CD4-positive, CD25-positive, alpha-beta regulatory T cell (primary cell): ENCODE measurements around the gene PRMT3. TPM values are rescaled to one million over a fixed set of nuclear protein-coding genes. Genes with fewer than 3 reads are reported as not detected.

Experiments
- ATAC-seq, 2 donors: fragments of 150-1000 bp; cut with Tn5 transposase; one replicate each; pipeline ENCODE4 v1.10.0; 2021; ENCODE audit warnings: low read depth in 2 of 2, moderate number of reproducible peaks in 2 of 2, moderate library complexity in 1 of 2
- DNase-seq, 3 donors: peaks; one replicate each; pipeline versions ENCODE4 v3.0.0 to v3.0.0-alpha.2; 2012 to 2022; ENCODE audit warnings: mixed read lengths in 1 of 3
- H3K27ac ChIP-seq: one replicate; pipeline ENCODE4 v1.7.0; 2013; ENCODE audit warnings: mild to moderate bottlenecking, low read length; ENCODE audit not compliant: insufficient read depth, poor library complexity, severe bottlenecking
- H3K27me3 ChIP-seq: one replicate; pipeline ENCODE4 v1.7.0; 2013; ENCODE audit warnings: low read length; ENCODE audit not compliant: control insufficient read depth, insufficient read depth
- H3K36me3 ChIP-seq: one replicate; pipeline ENCODE4 v1.7.0; 2013; ENCODE audit warnings: mild to moderate bottlenecking, low read length, moderate library complexity; ENCODE audit not compliant: control insufficient read depth, insufficient read depth
- H3K4me1 ChIP-seq: 2 replicates; pipeline ENCODE4 v1.7.0; 2013; ENCODE audit warnings: mild to moderate bottlenecking, low read length; ENCODE audit not compliant: insufficient read depth, control insufficient read depth, poor library complexity, severe bottlenecking
- H3K4me3 ChIP-seq: one replicate; pipeline ENCODE4 v1.7.0; 2013; ENCODE audit warnings: low read depth, mild to moderate bottlenecking, low read length, moderate library complexity
- H3K9me3 ChIP-seq, 2 experiments: 1 replicate in 1 of 2; 2 replicates in 1 of 2; pipeline ENCODE4 v1.7.0; 2013; ENCODE audit warnings: low read length in 2 of 2, mild to moderate bottlenecking in 1 of 2, moderate library complexity in 1 of 2; ENCODE audit not compliant: control insufficient read depth in 2 of 2
- H3K27ac Mint-ChIP-seq, 3 donors: one replicate each; pipeline ENCODE4 v1.8.0; 2020 to 2022; ENCODE audit warnings: mild to moderate bottlenecking in 3 of 3, mixed read lengths in 3 of 3, moderate library complexity in 2 of 3
- H3K27me3 Mint-ChIP-seq: one replicate; pipeline ENCODE4 v1.8.0; 2022; ENCODE audit warnings: mild to moderate bottlenecking, mixed read lengths
- H3K36me3 Mint-ChIP-seq: one replicate; pipeline ENCODE4 v1.8.0; 2020; ENCODE audit warnings: mixed read lengths
- H3K4me1 Mint-ChIP-seq, 4 donors: one replicate each; pipeline ENCODE4 v1.8.0; 2020 to 2022; ENCODE audit warnings: mixed read lengths in 4 of 4, mild to moderate bottlenecking in 1 of 4
- H3K4me3 Mint-ChIP-seq, 4 donors: one replicate each; pipeline ENCODE4 v1.8.0; 2020 to 2022; ENCODE audit warnings: mild to moderate bottlenecking in 4 of 4, mixed read lengths in 4 of 4, moderate library complexity in 3 of 4
- H3K9me3 Mint-ChIP-seq, 7 donors: one replicate each; pipeline ENCODE4 v1.8.0; 2020 to 2022; ENCODE audit warnings: mixed read lengths in 7 of 7, mild to moderate bottlenecking in 3 of 7, moderate library complexity in 2 of 7
- polyA plus RNA-seq, 4 donors: library from polyadenylated mRNA; unstranded; fragments of 300-500 nt; fragmentation: Illumina TruSeq; gene quantifications; one replicate each; pipeline ENCODE4 v1.2.3, GENCODE V29; 2021
- total RNA-seq: library from RNA; stranded (reverse); gene quantifications from one replicate; pipeline ENCODE4 v1.2.3, GENCODE V29; 2022

PRMT3 gene
- total and polyA plus RNA-seq, 5 donors from 2014 or later, result 5.6 to 13.1 (median 7.3) TPM

DNA sequence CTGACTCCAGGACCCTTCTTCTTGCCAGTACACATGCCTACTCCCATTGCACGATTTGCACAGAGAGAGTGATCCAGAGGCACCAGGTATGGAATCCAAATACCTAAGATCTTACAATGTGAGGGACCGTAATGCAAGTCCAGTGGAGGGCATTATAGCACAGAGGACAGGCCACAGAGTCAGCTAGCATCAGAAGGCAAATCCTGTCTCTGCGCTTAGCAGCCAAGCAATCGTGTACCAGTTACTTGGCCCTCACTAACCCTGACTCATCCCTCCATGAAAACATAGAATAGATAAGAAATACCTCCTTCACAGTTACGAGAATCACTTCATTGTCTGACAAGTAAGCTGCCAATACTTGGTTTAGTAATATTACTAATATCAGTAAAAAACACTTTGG lies 142.2 kb downstream of the PRMT3 start:
- no peak overlapping the region for H3K4me3 Mint-ChIP-seq
- no peaks in the 10 kb centered on the region for H3K9me3 ChIP-seq
- H3K4me3 ChIP-seq, result no peak overlapping the region
- no peak overlapping the region for H3K27ac ChIP-seq
- peaks cover 4% of the 10 kb centered on the region for H3K27me3 Mint-ChIP-seq
- H3K36me3 ChIP-seq, result no peaks in the 10 kb centered on the region
- ATAC-seq (no peak), DNase-seq (no peak)
- peaks cover 0 to 2% (median 0%) of the 10 kb centered on the region in 7 donors for H3K9me3 Mint-ChIP-seq
- no peaks in the 10 kb centered on the region for H3K36me3 Mint-ChIP-seq
- H3K27me3 ChIP-seq, result no peaks in the 10 kb centered on the region
- no peaks in the 10 kb centered on the region for H3K4me1 Mint-ChIP-seq
- H3K27ac Mint-ChIP-seq, result no peak overlapping the region
- no peaks in the 10 kb centered on the region for H3K4me1 ChIP-seq

DNA sequence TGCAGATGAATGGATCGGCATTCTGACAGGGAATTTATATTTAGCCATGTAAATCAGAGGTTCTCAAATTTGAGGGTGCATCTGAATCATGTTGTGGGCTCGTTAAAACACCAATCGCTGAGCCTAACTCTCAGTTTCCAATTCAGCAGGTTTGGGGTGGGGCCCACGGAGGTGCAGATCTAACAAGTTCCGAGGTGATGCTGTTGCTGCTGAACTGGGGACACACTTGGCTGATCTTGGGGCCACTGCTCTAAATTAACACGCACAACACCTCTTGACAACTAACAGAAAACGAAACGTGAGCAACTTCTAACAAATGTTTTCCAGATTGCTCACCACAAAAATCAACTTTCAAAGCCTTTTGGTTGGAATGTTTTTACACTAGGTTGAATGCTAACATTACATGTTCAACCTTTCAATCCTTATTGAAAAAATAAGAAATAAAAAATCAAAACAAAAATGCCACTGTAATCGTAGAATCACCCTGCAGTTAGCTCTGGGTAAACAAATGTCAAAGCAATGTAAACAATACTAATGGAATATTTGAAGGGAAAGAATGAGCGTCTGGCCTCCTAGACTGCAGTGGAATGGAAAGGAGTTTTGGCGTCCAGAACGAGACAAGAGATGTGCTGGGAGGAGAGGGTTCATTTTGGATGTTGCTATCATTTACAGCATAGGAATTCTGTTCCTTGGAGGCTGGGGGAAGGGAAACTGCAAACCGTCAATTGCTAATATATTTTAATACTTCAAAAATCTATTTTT lies 143.6 kb downstream of the PRMT3 start:
- Histone ChIP-seq H3K4me1 (no peaks in the 10 kb centered on the region), H3K4me3 (no peak overlapping the region), H3K27ac (no peak overlapping the region), H3K36me3 (no peaks in the 10 kb centered on the region), H3K27me3 (no peaks in the 10 kb centered on the region), H3K9me3 (no peaks in the 10 kb centered on the region)
- ATAC-seq (no peak), DNase-seq (no peak)
- H3K36me3 Mint-ChIP-seq, result no peaks in the 10 kb centered on the region
- H3K27me3 Mint-ChIP-seq, result peaks cover 7% of the 10 kb centered on the region
- H3K27ac Mint-ChIP-seq, result no peak overlapping the region
- no peaks in the 10 kb centered on the region for H3K4me1 Mint-ChIP-seq
- no peak overlapping the region for H3K4me3 Mint-ChIP-seq
- peaks cover 0 to 2% (median 0%) of the 10 kb centered on the region in 7 donors for H3K9me3 Mint-ChIP-seq

- H3K4me1 ChIP-seq, result no peaks in the 10 kb centered on the region
- no peaks in the 10 kb centered on the region for H3K9me3 ChIP-seq
- no peaks in the 10 kb centered on the region for H3K27me3 ChIP-seq
- no peak overlapping the region for H3K27ac Mint-ChIP-seq
- H3K27ac ChIP-seq, result no peak overlapping the region
- H3K4me3 Mint-ChIP-seq, result no peak overlapping the region
- H3K9me3 Mint-ChIP-seq, result peaks cover 0 to 12% (median 7%) of the 10 kb centered on the region in 7 donors
- ATAC-seq, result no peak
- H3K27me3 Mint-ChIP-seq, result peaks cover 19% of the 10 kb centered on the region
- H3K4me1 Mint-ChIP-seq, result no peaks in the 10 kb centered on the region
- H3K36me3 ChIP-seq, result no peaks in the 10 kb centered on the region
- H3K4me3 ChIP-seq, result no peak overlapping the region
- no peak for DNase-seq
- no peaks in the 10 kb centered on the region for H3K36me3 Mint-ChIP-seq
Measured at GRCh38 chr11:20535271-20535881, 147.9 kb downstream of the PRMT3 start.

GRCh38 chr11:20536365-20536764 lies 148.8 kb downstream of the PRMT3 start:
- no peaks in the 10 kb centered on the region for H3K36me3 Mint-ChIP-seq
- H3K4me1 Mint-ChIP-seq, result no peaks in the 10 kb centered on the region
- Histone ChIP-seq H3K9me3 (no peaks in the 10 kb centered on the region), H3K27ac (no peak overlapping the region), H3K36me3 (no peaks in the 10 kb centered on the region), H3K4me3 (no peak overlapping the region), H3K4me1 (no peaks in the 10 kb centered on the region), H3K27me3 (peaks cover 1% of the 10 kb centered on the region)
- H3K27ac Mint-ChIP-seq, result no peak overlapping the region
- no peak overlapping the region for H3K4me3 Mint-ChIP-seq
- ATAC-seq, result no peak
- peaks cover 15% of the 10 kb centered on the region for H3K27me3 Mint-ChIP-seq
- DNase-seq, result no peak
- peaks cover 0 to 12% (median 7%) of the 10 kb centered on the region in 7 donors for H3K9me3 Mint-ChIP-seq

DNA sequence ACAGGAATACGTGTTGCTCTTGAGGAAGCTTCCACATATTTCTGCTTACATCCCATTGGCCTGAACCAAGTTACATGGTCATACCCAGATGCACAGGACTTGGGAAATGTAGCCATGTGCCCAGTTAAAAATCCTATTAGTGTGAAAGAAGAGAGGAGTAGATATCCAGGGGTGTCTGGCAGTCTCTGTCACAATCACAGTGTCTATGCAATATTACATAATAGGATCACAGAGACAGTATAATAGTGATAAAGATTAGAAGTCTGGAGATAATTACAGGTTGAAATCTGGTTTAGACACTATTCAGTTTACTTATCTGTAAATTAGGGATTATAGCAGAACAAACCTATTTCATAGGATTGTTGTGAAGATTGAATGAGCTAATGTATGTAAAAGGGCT lies 149.3 kb downstream of the PRMT3 start:
- Mint-ChIP-seq H3K4me3 (no peak overlapping the region), H3K4me1 (no peaks in the 10 kb centered on the region), H3K36me3 (no peaks in the 10 kb centered on the region), H3K9me3 (peaks cover 0 to 12% (median 7%) of the 10 kb centered on the region in 7 donors), H3K27ac (no peak overlapping the region), H3K27me3 (peaks cover 15% of the 10 kb centered on the region)
- Histone ChIP-seq H3K4me1 (no peaks in the 10 kb centered on the region), H3K4me3 (no peak overlapping the region), H3K9me3 (no peaks in the 10 kb centered on the region), H3K36me3 (no peaks in the 10 kb centered on the region), H3K27ac (no peak overlapping the region), H3K27me3 (peaks cover 1% of the 10 kb centered on the region)
- DNase-seq (no peak), ATAC-seq (no peak)

DNA sequence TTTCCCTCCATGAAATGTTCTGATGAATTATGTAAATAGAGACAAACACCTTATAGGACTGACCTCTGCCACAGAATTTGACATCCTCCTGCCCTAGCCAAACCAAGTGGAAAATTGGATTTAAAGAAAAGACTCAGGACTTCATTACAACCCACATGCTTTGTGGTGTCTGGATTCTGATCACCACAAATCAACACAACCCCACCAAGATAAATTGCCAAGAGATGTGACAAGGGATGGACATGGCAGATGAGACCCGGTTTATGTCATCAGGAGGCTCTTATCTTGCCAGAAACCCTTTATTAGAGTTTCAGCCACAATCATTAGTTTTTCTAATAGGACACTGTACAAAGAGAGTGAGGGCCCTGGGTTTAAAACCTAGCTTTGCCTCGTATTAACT lies 154.0 kb downstream of the PRMT3 start:
- Mint-ChIP-seq H3K4me3 (no peak overlapping the region), H3K36me3 (no peaks in the 10 kb centered on the region), H3K27ac (no peak overlapping the region), H3K27me3 (peaks cover 9% of the 10 kb centered on the region), H3K4me1 (no peaks in the 10 kb centered on the region), H3K9me3 (peaks cover 0 to 12% (median 5%) of the 10 kb centered on the region in 7 donors)
- ATAC-seq (no peak), DNase-seq (no peak)
- Histone ChIP-seq H3K4me1 (no peaks in the 10 kb centered on the region), H3K27ac (no peak overlapping the region), H3K9me3 (no peaks in the 10 kb centered on the region), H3K27me3 (peaks cover 1% of the 10 kb centered on the region), H3K4me3 (no peak overlapping the region), H3K36me3 (no peaks in the 10 kb centered on the region)

- ATAC-seq (no peak), DNase-seq (no peak)
- H3K4me3 ChIP-seq, result no peak overlapping the region
- no peaks in the 10 kb centered on the region for H3K36me3 Mint-ChIP-seq
- peaks cover 1% of the 10 kb centered on the region for H3K27me3 ChIP-seq
- no peaks in the 10 kb centered on the region for H3K4me1 Mint-ChIP-seq
- H3K9me3 ChIP-seq, result no peaks in the 10 kb centered on the region
- no peaks in the 10 kb centered on the region for H3K27me3 Mint-ChIP-seq
- H3K27ac Mint-ChIP-seq, result no peak overlapping the region
- no peak overlapping the region for H3K27ac ChIP-seq
- H3K36me3 ChIP-seq, result no peaks in the 10 kb centered on the region
- no peaks in the 10 kb centered on the region for H3K4me1 ChIP-seq
- peaks cover 0 to under 1% (median 0%) of the 10 kb centered on the region in 7 donors for H3K9me3 Mint-ChIP-seq
- no peak overlapping the region for H3K4me3 Mint-ChIP-seq
Measured at GRCh38 chr11:20544603-20545237, 157.2 kb downstream of the PRMT3 start.
